ENCODE measurements around the gene CCDC18.
"Not testable (repeated sequence)": the region's sequence is repeated elsewhere in the genome, so short reads cannot be mapped to it uniquely, and the experiment has no call there.

The CCDC18 gene, protein sequence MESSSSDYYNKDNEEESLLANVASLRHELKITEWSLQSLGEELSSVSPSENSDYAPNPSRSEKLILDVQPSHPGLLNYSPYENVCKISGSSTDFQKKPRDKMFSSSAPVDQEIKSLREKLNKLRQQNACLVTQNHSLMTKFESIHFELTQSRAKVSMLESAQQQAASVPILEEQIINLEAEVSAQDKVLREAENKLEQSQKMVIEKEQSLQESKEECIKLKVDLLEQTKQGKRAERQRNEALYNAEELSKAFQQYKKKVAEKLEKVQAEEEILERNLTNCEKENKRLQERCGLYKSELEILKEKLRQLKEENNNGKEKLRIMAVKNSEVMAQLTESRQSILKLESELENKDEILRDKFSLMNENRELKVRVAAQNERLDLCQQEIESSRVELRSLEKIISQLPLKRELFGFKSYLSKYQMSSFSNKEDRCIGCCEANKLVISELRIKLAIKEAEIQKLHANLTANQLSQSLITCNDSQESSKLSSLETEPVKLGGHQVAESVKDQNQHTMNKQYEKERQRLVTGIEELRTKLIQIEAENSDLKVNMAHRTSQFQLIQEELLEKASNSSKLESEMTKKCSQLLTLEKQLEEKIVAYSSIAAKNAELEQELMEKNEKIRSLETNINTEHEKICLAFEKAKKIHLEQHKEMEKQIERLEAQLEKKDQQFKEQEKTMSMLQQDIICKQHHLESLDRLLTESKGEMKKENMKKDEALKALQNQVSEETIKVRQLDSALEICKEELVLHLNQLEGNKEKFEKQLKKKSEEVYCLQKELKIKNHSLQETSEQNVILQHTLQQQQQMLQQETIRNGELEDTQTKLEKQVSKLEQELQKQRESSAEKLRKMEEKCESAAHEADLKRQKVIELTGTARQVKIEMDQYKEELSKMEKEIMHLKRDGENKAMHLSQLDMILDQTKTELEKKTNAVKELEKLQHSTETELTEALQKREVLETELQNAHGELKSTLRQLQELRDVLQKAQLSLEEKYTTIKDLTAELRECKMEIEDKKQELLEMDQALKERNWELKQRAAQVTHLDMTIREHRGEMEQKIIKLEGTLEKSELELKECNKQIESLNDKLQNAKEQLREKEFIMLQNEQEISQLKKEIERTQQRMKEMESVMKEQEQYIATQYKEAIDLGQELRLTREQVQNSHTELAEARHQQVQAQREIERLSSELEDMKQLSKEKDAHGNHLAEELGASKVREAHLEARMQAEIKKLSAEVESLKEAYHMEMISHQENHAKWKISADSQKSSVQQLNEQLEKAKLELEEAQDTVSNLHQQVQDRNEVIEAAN (N-terminal part only)

DNA sequence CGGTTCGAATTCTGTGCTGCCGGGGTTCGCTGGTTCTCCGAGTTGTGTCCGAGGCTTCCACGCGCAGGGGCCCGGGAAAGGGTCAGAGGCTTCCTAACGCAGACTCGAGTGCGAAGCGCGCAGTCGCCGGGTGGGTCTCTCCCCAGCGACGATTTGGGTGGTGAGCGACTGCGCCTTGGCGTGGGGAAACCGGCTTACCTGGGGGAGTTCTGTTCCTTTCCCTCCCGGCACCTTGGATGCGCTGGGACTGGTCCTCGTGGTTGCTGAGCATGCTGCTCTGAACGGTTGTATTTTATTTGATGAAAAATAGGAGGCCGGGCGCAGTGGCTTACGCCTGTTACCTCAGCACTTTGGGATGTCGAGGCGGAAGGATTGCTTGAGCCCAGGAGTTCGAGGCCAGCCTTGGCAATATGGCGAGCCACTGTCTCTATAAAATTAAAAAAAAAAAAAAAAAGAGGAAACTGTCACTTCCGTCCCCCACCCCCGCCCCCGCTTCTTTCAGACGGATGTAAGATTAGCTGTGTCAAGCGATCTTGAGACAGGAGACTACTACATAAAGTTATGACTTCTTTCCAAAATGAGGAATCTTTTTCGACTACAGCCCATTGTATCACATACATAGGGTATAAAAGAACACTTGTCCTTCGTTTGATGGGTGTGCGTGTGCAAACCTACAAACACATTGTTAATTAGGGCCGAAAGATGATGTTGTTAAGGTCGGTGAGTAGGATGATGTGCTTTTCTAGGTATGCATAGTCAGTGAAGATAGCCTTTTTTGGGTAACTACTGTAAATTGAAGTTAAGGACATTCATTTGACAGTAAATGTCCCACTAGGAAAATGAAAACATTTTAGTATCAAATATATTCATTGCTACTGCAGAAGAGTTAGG is at the start of gene CCDC18:
CCDC18 (plus strand) TSS at position 2 of the 891 bp plus-strand sequence. CDS start 2,638 bp downstream, outside the sequence.
- peak; percentile 64 for DNase-seq

GRCh38 chr1:93132638-93133037 is 47.9 kb upstream of the CCDC18 start:
- DNase-seq = no peak

DNA sequence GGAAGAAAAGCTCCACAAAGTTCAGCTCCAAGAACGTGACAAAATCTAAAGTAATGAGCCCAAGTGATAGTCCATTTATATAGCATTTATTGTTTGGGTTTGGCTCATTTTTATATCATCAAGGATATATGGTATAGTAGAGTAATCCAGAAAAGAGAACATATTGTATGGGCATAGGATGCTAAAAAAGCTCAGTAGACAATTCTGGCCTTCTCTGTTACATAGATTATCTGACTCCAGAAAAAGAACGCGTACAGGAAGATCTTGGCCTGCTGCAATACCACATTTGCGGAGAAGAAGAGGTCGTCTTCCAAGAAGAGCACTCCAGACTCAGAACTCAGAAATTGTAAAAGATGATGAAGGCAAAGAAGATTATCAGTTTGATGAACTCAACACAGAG is 44.1 kb upstream of the CCDC18 start:
- no peak for DNase-seq

DNA sequence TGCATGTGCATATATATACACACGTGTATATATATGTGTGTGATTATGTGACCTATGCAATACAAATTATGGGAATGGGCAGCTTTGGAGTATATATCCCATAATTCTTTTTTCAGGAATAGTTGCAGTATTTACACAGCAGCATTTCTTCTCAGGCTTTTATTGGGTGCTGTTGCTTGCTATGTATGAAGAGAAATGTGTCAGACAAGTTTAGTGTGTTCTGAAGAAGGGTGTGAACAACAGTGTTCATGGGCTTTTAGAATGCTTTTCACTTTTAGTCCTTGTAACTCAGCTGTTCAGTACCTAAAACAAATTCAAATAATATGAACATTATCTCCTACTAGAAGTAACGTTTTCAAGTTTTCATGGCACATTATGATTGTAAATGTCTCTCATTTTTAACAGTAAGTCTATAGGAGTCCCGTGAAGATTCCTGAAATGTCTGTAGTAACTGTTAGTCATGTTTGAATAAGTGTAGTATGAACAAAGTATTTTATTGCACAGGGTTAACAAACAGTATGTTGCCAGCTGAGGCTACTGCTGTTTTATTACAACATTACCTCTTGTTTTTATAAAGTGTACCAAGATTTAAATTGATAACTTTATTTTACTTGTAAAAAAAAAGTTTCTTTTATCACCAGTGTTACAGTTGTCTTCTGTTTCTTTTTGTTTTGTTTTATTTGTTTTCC is 42.8 kb upstream of the CCDC18 start:
- DNase-seq = no peak

DNA sequence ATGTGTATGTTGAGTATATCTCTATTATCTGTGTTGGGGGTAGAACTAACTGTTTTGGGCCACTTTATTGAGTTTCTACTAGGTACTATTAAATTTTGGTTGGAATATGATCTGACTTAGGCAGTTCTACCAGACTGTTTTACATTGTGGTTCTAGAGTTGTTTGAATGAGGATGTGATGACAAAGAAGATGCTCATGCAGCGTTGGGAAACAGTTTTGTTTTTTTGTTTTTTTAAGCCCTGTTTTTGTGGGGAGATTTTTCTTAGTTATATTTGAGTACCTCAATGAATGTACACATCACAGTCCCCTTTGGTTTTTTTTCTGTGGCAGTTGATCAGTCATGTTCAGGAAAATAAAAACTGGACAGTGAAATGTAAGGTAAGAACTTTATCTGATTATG is 40.4 kb upstream of the CCDC18 start:
- DNase-seq = no peak

DNA sequence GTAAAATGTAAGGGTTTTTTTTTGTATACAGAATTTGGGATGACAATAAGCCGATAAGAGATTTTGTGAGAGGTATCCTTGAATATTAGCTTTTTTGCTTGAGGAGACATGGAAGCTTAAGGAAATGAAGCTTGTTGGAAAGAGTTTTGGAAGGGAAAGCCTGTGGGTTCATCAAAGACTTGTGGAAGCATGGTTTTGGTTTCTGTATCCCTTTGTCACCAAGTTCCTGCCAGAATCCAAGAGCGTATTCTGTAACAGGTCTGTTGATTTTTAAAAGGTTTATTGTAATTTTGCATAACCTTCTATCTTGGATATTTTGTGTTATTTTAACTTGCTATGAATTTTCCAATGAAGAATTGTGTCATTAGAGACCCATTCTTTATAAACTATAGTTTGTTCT is 38.4 kb upstream of the CCDC18 start:
- DNase-seq = no peak

- DNase-seq = no peak
Observed at GRCh38 chr1:93143136-93143535, 37.4 kb upstream of the CCDC18 start.

- no peak for DNase-seq
Observed at GRCh38 chr1:93143769-93144168, 36.8 kb upstream of the CCDC18 start.

- DNase-seq = no peak
Observed at GRCh38 chr1:93148001-93148400, 32.5 kb upstream of the CCDC18 start.

DNA sequence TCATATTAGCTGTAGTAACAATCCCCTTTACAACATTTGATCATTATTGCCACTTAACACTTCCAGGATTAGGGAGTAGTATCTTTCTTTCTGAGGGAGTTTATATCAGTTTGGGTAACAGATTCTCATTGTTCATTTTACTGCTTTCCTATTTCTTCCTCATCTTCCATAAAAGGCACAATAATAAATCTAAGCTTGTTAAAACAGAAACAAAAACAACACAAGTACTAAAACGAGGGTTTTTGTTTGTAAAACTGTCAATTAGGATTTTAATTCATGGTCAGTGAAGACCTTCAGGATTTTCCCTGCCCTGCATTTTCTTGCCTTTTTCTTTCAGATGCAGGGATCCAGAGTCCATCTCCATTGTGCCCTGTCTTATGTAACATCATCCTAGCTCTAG is 29.8 kb upstream of the CCDC18 start:
- DNase-seq = no peak

DNA sequence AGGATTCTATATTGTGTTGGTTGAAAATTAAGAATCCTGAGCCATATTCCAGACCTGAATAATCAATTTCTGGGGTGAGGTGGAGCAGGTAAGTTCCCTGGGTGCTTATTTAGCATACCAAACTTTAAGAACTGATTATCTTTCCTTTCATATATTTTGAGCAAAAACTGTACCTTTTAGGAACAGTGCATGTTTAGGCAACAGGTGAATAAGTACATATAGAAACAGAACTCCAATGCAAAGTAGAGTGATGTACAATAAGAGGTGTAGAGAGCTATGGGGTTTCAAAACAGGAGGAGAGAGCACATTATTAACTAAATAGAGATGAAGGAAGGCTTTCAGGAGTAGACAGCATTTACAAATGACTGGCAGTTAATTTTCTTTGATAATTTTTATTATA is 29.1 kb upstream of the CCDC18 start:
- DNase-seq = no peak

DNA sequence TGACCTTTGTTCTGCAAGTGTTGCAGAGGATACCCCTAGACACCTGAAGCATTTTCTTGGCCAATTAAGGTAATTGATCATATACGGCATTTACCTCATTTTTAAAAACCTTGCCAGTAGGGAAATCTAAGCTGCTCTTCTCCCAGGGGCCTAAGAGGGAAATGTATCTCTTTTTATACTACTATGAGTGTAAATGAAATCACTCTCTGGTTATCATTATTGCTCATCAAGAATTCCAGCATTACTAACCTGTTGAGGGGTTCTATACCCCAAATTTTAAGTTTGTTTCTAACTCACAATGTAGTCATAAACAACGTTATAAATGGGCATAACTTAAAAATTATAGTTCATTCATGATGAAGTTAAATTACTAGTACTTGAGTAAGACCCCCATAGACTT is 27.7 kb upstream of the CCDC18 start:
- DNase-seq = no peak

DNA sequence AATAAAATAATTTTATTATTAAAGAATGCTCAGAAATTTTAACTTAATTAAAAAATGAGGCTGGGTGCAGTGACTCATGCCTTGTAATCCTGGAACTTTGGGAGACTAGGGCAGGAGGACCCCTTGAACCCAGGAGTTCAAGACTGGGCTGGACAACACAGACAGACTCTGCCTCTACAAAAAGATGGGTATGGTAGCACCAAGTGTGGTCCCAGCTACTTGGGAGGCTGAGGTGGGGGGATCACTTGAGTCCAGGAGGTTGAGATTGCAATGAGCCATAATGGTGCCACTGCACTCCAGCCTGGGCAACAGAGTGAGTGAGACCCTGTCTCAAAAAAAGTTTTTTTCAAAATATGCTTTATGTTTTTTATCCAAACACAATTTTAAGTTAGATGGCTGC is 25.6 kb upstream of the CCDC18 start:
- DNase-seq = no peak

DNA sequence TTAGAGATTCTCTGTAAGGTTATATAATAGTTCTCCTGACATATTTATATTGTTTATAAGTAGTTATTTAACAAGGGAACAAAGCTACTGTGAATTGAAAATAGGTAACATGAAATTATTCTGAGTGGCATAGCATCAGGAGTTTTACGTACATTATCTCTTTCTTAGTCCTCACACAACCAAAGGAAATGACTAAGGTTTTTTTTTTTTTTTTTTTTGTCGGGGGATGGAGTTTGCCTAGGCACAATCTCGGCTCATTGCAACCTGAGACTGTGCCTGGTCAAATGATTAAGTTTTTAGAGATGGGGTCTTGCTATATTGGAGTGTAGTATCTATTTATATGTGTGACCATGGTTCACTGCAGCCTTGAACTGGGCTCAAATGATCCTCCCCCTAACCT is 25.2 kb upstream of the CCDC18 start:
- no peak for DNase-seq

GRCh38 chr1:93159337-93159736 is 21.2 kb upstream of the CCDC18 start:
- DNase-seq = no peak

DNA sequence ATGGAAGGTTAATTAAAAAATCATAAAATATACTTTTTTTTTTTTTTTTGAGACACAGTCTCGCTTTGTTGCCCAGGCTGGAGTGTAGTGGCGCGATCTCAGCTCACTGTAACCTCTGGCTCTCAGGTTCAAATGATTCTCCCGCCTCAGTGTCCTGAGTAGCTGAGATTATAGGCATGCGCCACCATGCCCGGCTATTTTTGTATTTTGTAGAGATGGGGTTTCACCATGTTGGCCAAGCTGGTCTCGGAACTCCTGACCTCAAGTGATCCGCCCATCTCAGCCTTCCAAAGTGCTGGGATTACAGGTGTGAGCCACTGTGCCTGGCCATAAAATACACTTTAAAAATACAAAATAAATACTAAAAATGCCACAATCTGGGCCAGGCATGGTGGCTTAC is 17.2 kb upstream of the CCDC18 start:
- DNase-seq = not testable (repeated sequence)

- DNase-seq = no peak
Observed at GRCh38 chr1:93164816-93165215, 15.7 kb upstream of the CCDC18 start.

DNA sequence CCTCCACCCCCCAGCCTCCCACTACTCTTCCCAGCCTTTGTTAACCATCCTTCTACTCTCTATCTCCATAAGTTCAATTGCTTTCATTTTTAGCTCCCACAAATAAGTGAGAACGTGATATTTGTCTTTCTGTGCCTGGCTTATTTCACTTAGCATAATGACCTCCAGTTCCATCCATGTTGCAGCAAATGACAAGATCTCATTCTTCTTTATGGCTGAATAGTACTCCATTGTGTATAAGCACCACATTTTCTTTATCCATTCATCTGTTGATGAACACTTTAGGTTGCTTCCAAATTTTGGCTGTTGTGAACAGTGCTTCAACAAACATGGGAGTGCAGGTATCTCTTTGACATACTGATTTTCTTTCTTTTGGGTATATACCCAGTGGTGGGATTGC is 14.6 kb upstream of the CCDC18 start:
- not testable (repeated sequence) for DNase-seq

- DNase-seq = no peak
Observed at GRCh38 chr1:93167006-93167405, 13.5 kb upstream of the CCDC18 start.

DNA sequence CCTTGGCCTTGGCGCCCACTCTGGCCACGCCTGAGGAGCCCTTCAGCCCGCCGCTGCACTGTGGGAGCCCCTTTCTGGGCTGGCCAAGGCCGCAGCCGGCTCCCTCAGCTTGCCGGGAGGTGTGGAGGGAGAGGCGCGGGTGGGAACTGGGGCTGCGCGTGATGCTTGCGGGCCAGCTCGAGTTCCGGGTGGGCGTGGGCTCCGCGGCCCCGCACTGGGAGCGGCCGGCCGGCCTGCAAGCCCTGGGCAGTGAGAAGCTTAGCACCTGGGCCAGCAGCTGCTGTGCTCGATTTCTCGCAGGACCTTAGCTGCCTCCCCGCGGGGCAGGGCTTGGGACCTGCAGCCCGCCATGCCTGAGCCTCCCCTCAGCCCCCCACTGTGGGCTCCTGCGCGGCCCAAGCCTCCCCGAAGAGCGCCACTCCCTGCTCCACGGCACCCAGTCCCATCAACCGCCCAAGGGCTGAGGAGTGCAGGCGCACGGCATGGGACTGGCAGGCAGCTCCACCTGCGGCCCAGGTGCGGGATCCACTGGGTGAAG is 10.3 kb upstream of the CCDC18 start:
- DNase-seq = not testable (repeated sequence)

DNA sequence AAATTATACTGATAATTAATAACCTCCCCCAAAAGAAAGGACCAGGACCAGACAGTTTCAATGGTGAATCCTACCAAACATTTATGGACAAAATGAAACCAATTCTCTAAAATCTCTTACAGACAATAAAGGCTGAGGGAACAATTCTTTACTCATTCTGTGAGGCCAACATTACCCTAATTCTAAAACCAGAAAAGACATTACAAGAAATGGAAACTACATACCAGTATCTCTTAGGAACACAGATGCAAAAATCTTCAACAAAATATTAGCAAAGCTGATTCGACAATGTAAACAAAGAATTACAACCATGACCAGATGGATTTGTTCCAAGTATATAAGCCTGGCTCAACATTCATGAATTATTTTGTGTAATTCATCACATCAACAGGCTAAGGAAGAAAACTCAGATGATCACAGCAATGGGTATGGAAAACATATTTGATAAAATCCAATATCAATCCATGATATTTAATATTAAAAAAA is 8.9 kb upstream of the CCDC18 start:
- DNase-seq = no peak
